K562 (cell line): Measurements from ENCODE around the gene MUC22. TPM values are rescaled to one million over a fixed set of nuclear protein-coding genes. Genes with fewer than 3 reads are reported as not detected.

Source experiments
- ATAC-seq: fragments of 200-7000 bp; cut with Tn5 transposase; 3 replicates; pipeline ENCODE4 v1.9.1; 2020; ENCODE audit warnings: moderate library complexity
- BruUV-seq: library from RNA; stranded (reverse); fragments of 400-500 nt; replicated peaks from 2 replicates; lab custom pipeline; 2021; lab: Mats Ljungman, UMichigan
- CTCF ChIA-PET: fragments of 300-600 bp; formaldehyde crosslinking; extraction: SDS; loops from one replicate; lab custom pipeline; 2021; ENCODE audit warnings: low intra/inter-chr PET ratio; lab: Yijun Ruan, JAX
- POLR2A ChIA-PET: fragments of 300-600, 350-650 bp; sonication (Branson Sonifier 250); formaldehyde crosslinking; extraction: SDS; loops from one replicate; lab custom pipeline; 2021; ENCODE audit warnings: antibody characterized with exemption, inconsistent platforms; lab: Yijun Ruan, JAX
- DNase-seq, 4 experiments: peaks; one replicate each; pipeline versions ENCODE4 v3.0.0 to v3.0.0-alpha.2; 2011 to 2018; ENCODE audit warnings: low spot score in 3 of 4, mixed read lengths in 3 of 4; ENCODE audit errors: extremely low read depth in 1 of 4
- FAIRE-seq: peaks from 2 replicates; lab custom pipeline; 2011; peaks lifted over from hg19 to GRCh38; lab: Jason Lieb, UNC
- H2AFZ ChIP-seq: 2 replicates; pipeline ENCODE4 v1.6.0; 2011; ENCODE audit warnings: low read depth, low read length, control low read depth, inconsistent platforms
- H3K27ac ChIP-seq: fragments of 200-600 bp; 3 replicates; pipeline ENCODE4 v1.8.0; 2011; ENCODE audit warnings: low read depth, mild to moderate bottlenecking, control low read depth, inconsistent platforms, low read length, moderate library complexity, mixed read lengths; ENCODE audit errors: extremely low read depth
- H3K27me3 ChIP-seq, 2 experiments: fragments of 300-600 bp in 1 of 2; 2 replicates in 1 of 2; 3 replicates in 1 of 2; pipeline versions ENCODE4 v1.6.0 to v1.8.0; 2011; ENCODE audit warnings: inconsistent platforms in 2 of 2, low read length in 2 of 2, mild to moderate bottlenecking in 1 of 2, mixed read lengths in 1 of 2, moderate library complexity in 1 of 2; ENCODE audit not compliant: control insufficient read depth in 2 of 2, insufficient read depth in 2 of 2
- H3K36me3 ChIP-seq: fragments of 300-600 bp; 3 replicates; pipeline ENCODE4 v1.8.0; 2011; ENCODE audit warnings: mild to moderate bottlenecking, low read length, inconsistent platforms; ENCODE audit not compliant: control insufficient read depth, insufficient read depth
- H3K4me1 ChIP-seq, 2 experiments: fragments of 200-600 bp in 1 of 2; replicated peaks in 1 of 2; 2 replicates in 1 of 2; 3 replicates in 1 of 2; pipeline versions ENCODE4 v1.5.1 to v1.8.0; 2011; ENCODE audit warnings: inconsistent platforms in 2 of 2, low read length in 2 of 2, mild to moderate bottlenecking in 1 of 2, mixed read lengths in 1 of 2, moderate library complexity in 1 of 2; ENCODE audit not compliant: control insufficient read depth in 2 of 2, insufficient read depth in 2 of 2
- H3K4me2 ChIP-seq: 2 replicates; pipeline ENCODE4 v1.6.1; 2011; ENCODE audit warnings: low read length, control low read depth, inconsistent platforms, mixed read lengths; ENCODE audit not compliant: insufficient read depth
- H3K4me3 ChIP-seq: fragments of 200-600 bp; sonication (generic), shearing (Covaris generic); 2 replicates; pipeline ENCODE4 v1.5.1; 2016; ENCODE audit warnings: control low read depth, inconsistent platforms
- H3K79me2 ChIP-seq: fragments of 200-600 bp; 3 replicates; pipeline ENCODE4 v1.8.0; 2011; ENCODE audit warnings: low read length, inconsistent platforms; ENCODE audit not compliant: control insufficient read depth, insufficient read depth
- H3K9ac ChIP-seq, 2 experiments: 2 replicates each; pipeline versions ENCODE4 v1.6.0 to v1.6.1; 2011; ENCODE audit warnings: low read depth in 2 of 2, low read length in 2 of 2, control low read depth in 1 of 2, inconsistent platforms in 1 of 2, mild to moderate bottlenecking in 1 of 2, mixed read lengths in 1 of 2; ENCODE audit not compliant: insufficient read depth in 1 of 2
- H3K9me1 ChIP-seq: one replicate; pipeline ENCODE4 v1.6.0; 2011; ENCODE audit warnings: inconsistent platforms, mild to moderate bottlenecking, low read length, moderate library complexity; ENCODE audit not compliant: control insufficient read depth, insufficient read depth
- H3K9me3 ChIP-seq: replicated peaks from 2 replicates; pipeline ENCODE4 v1.5.1; 2011; ENCODE audit warnings: low read depth, low read length, inconsistent platforms; ENCODE audit not compliant: control insufficient read depth, insufficient read depth
- H4K20me1 ChIP-seq: replicated peaks from 2 replicates; pipeline ENCODE4 v1.6.1; 2011; ENCODE audit warnings: low read length, inconsistent platforms, mixed read lengths; ENCODE audit not compliant: control insufficient read depth, insufficient read depth
- CBX5 ChIP-seq: IDR thresholded peaks from 2 replicates; pipeline ENCODE4 v1.6.1; 2014; ENCODE audit warnings: low read depth, borderline replicate concordance
- GTF2A2 ChIP-seq: IDR thresholded peaks from 2 replicates; pipeline ENCODE4 v1.6.1; 2016; ENCODE audit warnings: mild to moderate bottlenecking, missing genetic modification characterization, missing compliant biosample characterization
- HDAC6 ChIP-seq: IDR thresholded peaks from 2 replicates; pipeline ENCODE4 v1.6.1; 2012; ENCODE audit warnings: low read depth, mild to moderate bottlenecking, control low read depth, inconsistent platforms, low read length, moderate library complexity
- KDM1A ChIP-seq, 2 experiments: fragments of 450-650 bp; IDR thresholded peaks; 2 replicates each; pipeline ENCODE4 v1.6.1; 2016; ENCODE audit warnings: mild to moderate bottlenecking in 2 of 2
- KDM5B ChIP-seq: fragments of 200-600 bp; sonication (generic); IDR thresholded peaks from 2 replicates; pipeline ENCODE4 v1.6.1; 2012; ENCODE audit warnings: low read depth, mild to moderate bottlenecking, moderate library complexity, low read length, control low read depth, inconsistent platforms; ENCODE audit not compliant: insufficient replicate concordance
- MBD2 ChIP-seq: sonication (generic); IDR thresholded peaks from 2 replicates; pipeline ENCODE4 v1.6.1; 2016; ENCODE audit warnings: low read depth, borderline replicate concordance
- MCM7 ChIP-seq, 2 experiments: fragments of 450-650 bp; IDR thresholded peaks; 2 replicates each; pipeline ENCODE4 v1.6.1; 2016 to 2018
- MECOM ChIP-seq: fragments of 250-450 bp; sonication (Bioruptor Pico); IDR thresholded peaks from 2 replicates; pipeline ENCODE4 v1.8.0; 2022; ENCODE audit warnings: inconsistent platforms
- NCOR1 ChIP-seq: fragments of 450-650 bp; IDR thresholded peaks from 2 replicates; pipeline ENCODE4 v1.6.1; 2016; ENCODE audit warnings: mild to moderate bottlenecking, moderate library complexity
- SMAD2 ChIP-seq: fragments of 150-350 bp; IDR thresholded peaks from 2 replicates; pipeline ENCODE4 v1.6.1; 2014; ENCODE audit warnings: low read depth, mild to moderate bottlenecking, low read length
- SP2 ChIP-seq: IDR thresholded peaks from 2 replicates; pipeline ENCODE4 v1.6.1; 2011; ENCODE audit warnings: mild to moderate bottlenecking, low read depth, low read length, moderate library complexity; ENCODE audit not compliant: poor library complexity, severe bottlenecking; ENCODE audit errors: extremely low read depth
- TAF9B ChIP-seq: fragments of 450-650 bp; IDR thresholded peaks from 2 replicates; pipeline ENCODE4 v1.6.1; 2018; ENCODE audit warnings: mild to moderate bottlenecking; ENCODE audit not compliant: partially characterized antibody
- TGIF2 ChIP-seq: sonication (generic); formaldehyde crosslinking; IDR thresholded peaks from 2 replicates; pipeline ENCODE4 v1.8.1; 2022; ENCODE audit warnings: mild to moderate bottlenecking, missing genetic modification reagents, moderate library complexity
- ZBED1 ChIP-seq: IDR thresholded peaks from 2 replicates; pipeline ENCODE4 v1.6.1; 2014
- WGBS: fragments of 100-300 bp; shearing (Covaris generic); methylation state at CpG from one replicate; pipeline ENCODE4 v1.1.6; 2016; ENCODE audit warnings: low coverage, mixed read lengths; ENCODE audit not compliant: insufficient coverage; ENCODE audit errors: missing lambda C conversion rate; 5-methylcytosine and 5-hydroxymethylcytosine counted together
- in situ Hi-C: fragments of 300-500 bp; cut with MboI; formaldehyde crosslinking; loops from 4 replicates; pipeline ENCODE4 v1.15.0; 2018; ENCODE audit warnings: inconsistent platforms, mixed read lengths
- intact Hi-C: fragments of 100-400 bp; cut with micrococcal nuclease; formaldehyde crosslinking; loops from 2 replicates; pipeline ENCODE4 v1.14.2; 2022
- polyA plus RNA-seq, 8 experiments: library from polyadenylated mRNA; depleted of rRNA in 4 of 8; stranded (reverse) in 5 of 8; unstranded in 3 of 8; fragments of >200 nt; fragmentation: Nextera tagmentation in 2 of 8; fragmentation: Illumina TruSeq in 1 of 8; extraction: Ambion mirVana in 2 of 8; extraction: Trizol in 1 of 8; gene quantifications; 2 replicates each; pipeline versions ENCODE4 v1.2.1 to v1.2.3, GENCODE V29; 2011 to 2014; ENCODE audit warnings: inconsistent platforms in 1 of 8, missing spikeins in 1 of 8
- total RNA-seq, 7 experiments: library from RNA; depleted of rRNA in 6 of 7; stranded (reverse); fragments of >200 nt in 6 of 7; fragmentation: Illumina TruSeq in 2 of 7; extraction: Trizol in 2 of 7; gene quantifications; 2 replicates each; pipeline versions ENCODE4 v1.2.1 to v1.2.3, GENCODE V29; 2011 to 2021; ENCODE audit warnings: low replicate concordance in 1 of 7
- TF ChIP-seq, protein P1 (sequence below): IDR thresholded peaks from 3 replicates; pipeline ENCODE4 v1.6.1; 2011; ENCODE audit warnings: borderline replicate concordance, mild to moderate bottlenecking; ENCODE audit not compliant: insufficient read length, insufficient read depth
- TF ChIP-seq, protein P2 (sequence below): fragments of 450-650 bp; IDR thresholded peaks from 2 replicates; pipeline ENCODE4 v1.6.1; 2016; ENCODE audit warnings: low read depth, mild to moderate bottlenecking, moderate library complexity

Gene MUC22
- total and polyA plus RNA-seq, 9 of the 15 experiments (the other 6 are each of a cell fraction or from before 2014, with no cell fraction given), result 0.01 to 0.03 TPM; not detected in 7

DNA sequence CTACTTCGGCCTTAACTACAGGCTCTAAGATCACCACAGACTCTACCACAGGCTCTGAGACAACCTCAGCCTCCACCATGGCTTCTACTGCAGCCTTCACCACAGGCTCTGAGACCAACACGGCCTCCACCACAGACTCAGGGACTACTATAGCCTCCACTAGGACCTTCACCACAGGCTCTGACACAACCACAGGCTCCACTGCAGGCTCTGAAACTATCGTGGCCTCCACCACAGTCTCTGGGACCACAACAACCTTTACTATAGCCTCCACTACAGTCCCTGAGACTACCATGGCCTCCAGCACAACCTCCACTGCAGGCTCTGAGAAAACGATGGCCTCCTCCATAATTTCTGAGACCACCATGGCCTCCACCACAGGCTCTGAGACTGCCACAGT is 15.3 kb downstream of the MUC22 start:
- FAIRE-seq (no peak), DNase-seq (no peak), ATAC-seq (0 out of 3 replicates have a peak, but pooled peaks have one; percentile 25)
- CTCF ChIA-PET, result no interaction called here
- Histone ChIP-seq H3K4me2 (no peak overlapping the region), H3K9ac (no peak overlapping the region), H3K9me1 (no peaks in the 10 kb centered on the region), H3K4me3 (no peak overlapping the region), H4K20me1 (no peaks in the 10 kb centered on the region), H3K9me3 (no peaks in the 10 kb centered on the region), H3K36me3 (no peaks in the 10 kb centered on the region), H3K79me2 (no peaks in the 10 kb centered on the region), H3K27ac (no peak overlapping the region), H2AFZ (no peak overlapping the region), H3K4me1 (peaks cover 0 to 3% of the 10 kb centered on the region in 2 experiments; a peak in 1 of 5 replicates), H3K27me3 (peaks cover 0 to 15% of the 10 kb centered on the region in 2 experiments; a peak in 3 of 5 replicates)
- BruUV-seq, result no TSS peak
- POLR2A ChIA-PET, result no interaction called here
- TF ChIP-seq MCM7 (IDR thresholded peaks at IDR 0.05), result no peak
- TF ChIP-seq HDAC6, result no peak
- no peak for TF ChIP-seq GTF2A2
- no peak for TF ChIP-seq CBX5
- no peak for TF ChIP-seq SMAD2
- TF ChIP-seq TAF9B, result no peak
- TF ChIP-seq KDM1A (IDR thresholded peaks at IDR 0.05), result no peak
- TF ChIP-seq KDM5B, result no peak
- TF ChIP-seq, protein P1, sequence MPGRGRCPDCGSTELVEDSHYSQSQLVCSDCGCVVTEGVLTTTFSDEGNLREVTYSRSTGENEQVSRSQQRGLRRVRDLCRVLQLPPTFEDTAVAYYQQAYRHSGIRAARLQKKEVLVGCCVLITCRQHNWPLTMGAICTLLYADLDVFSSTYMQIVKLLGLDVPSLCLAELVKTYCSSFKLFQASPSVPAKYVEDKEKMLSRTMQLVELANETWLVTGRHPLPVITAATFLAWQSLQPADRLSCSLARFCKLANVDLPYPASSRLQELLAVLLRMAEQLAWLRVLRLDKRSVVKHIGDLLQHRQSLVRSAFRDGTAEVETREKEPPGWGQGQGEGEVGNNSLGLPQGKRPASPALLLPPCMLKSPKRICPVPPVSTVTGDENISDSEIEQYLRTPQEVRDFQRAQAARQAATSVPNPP, result no peak
- TF ChIP-seq MBD2, result no peak
- TF ChIP-seq SP2, result no peak
- no peak for TF ChIP-seq MECOM (CRISPR knock-in tag)
- no peak for TF ChIP-seq TGIF2 (CRISPR knock-in tag)
- TF ChIP-seq, protein P2, sequence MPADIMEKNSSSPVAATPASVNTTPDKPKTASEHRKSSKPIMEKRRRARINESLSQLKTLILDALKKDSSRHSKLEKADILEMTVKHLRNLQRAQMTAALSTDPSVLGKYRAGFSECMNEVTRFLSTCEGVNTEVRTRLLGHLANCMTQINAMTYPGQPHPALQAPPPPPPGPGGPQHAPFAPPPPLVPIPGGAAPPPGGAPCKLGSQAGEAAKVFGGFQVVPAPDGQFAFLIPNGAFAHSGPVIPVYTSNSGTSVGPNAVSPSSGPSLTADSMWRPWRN, result no peak
- TF ChIP-seq NCOR1, result no peak
- no peak for TF ChIP-seq ZBED1
- in situ Hi-C loops, result no loop called here
- intact Hi-C loops, result no loop called here
- 2% methylated on average over 4 of the region's 4 CpGs for WGBS
